GM23338 (cell line): ENCODE data around the gene COX8A. TPM values are rescaled to one million over a fixed set of nuclear protein-coding genes. Genes with fewer than 3 reads are reported as not detected.

Source experiments
- ATAC-seq: fragments of 200-7000 bp; cut with Tn5 transposase; 3 replicates; pipeline ENCODE4 v1.9.1; 2020
- DNase-seq: peaks from one replicate; pipeline ENCODE4 v3.0.0-alpha.2; 2015; ENCODE audit warnings: low spot score
- H2AFZ ChIP-seq: fragments of 200-600 bp; sonication (generic); 2 replicates; pipeline ENCODE4 v1.8.0; 2016; ENCODE audit warnings: antibody characterized with exemption, mild to moderate bottlenecking, moderate library complexity
- H3F3A ChIP-seq: fragments of 200-600 bp; sonication (generic); replicated peaks from 2 replicates; pipeline ENCODE4 v1.8.0; 2017; ENCODE audit warnings: antibody characterized with exemption, mixed run types, low read depth
- H3K27ac ChIP-seq: fragments of 200-600 bp; sonication (generic); 2 replicates; pipeline ENCODE4 v1.6.1; 2016; ENCODE audit warnings: low read depth
- H3K27me3 ChIP-seq: fragments of 200-600 bp; sonication (generic); 2 replicates; pipeline ENCODE4 v1.8.0; 2016; ENCODE audit warnings: mild to moderate bottlenecking, mixed run types, moderate library complexity; ENCODE audit not compliant: insufficient read depth
- H3K36me3 ChIP-seq: fragments of 200-600 bp; sonication (generic); 2 replicates; pipeline ENCODE4 v1.8.0; 2016; ENCODE audit warnings: mild to moderate bottlenecking; ENCODE audit not compliant: insufficient read depth
- H3K4me1 ChIP-seq: fragments of 200-600 bp; sonication (generic); 2 replicates; pipeline ENCODE4 v1.8.0; 2016; ENCODE audit warnings: mild to moderate bottlenecking, moderate library complexity; ENCODE audit not compliant: insufficient read depth
- H3K4me2 ChIP-seq: fragments of 200-600 bp; sonication (generic); 2 replicates; pipeline ENCODE4 v1.7.1; 2017; ENCODE audit warnings: mixed run types
- H3K4me3 ChIP-seq: fragments of 200-600 bp; sonication (generic); 2 replicates; pipeline ENCODE4 v1.6.1; 2016; ENCODE audit warnings: mixed run types
- H3K79me2 ChIP-seq: fragments of 200-600 bp; sonication (generic); replicated peaks from 2 replicates; pipeline ENCODE4 v1.8.0; 2017; ENCODE audit warnings: mild to moderate bottlenecking; ENCODE audit not compliant: insufficient read depth
- H3K9me2 ChIP-seq: fragments of 200-600 bp; sonication (generic); 2 replicates; pipeline ENCODE4 v1.8.0; 2017; ENCODE audit not compliant: insufficient read depth
- H4K20me1 ChIP-seq: fragments of 200-600 bp; sonication (generic); replicated peaks from 2 replicates; pipeline ENCODE4 v1.8.0; 2017; ENCODE audit warnings: mild to moderate bottlenecking; ENCODE audit not compliant: insufficient read depth
- H3K27ac Mint-ChIP-seq: 2 replicates; pipeline ENCODE4 v1.8.0; 2020; ENCODE audit warnings: inconsistent platforms, mild to moderate bottlenecking, moderate library complexity, mixed read lengths
- H3K27me3 Mint-ChIP-seq: 3 replicates; pipeline ENCODE4 v1.8.0; 2022; ENCODE audit warnings: low read depth, mild to moderate bottlenecking, moderate library complexity, mixed read lengths, inconsistent platforms; ENCODE audit not compliant: insufficient read depth, poor library complexity
- H3K36me3 Mint-ChIP-seq: 3 replicates; pipeline ENCODE4 v1.8.0; 2021; ENCODE audit warnings: low read depth, mild to moderate bottlenecking, inconsistent platforms, moderate library complexity, mixed read lengths
- H3K4me1 Mint-ChIP-seq: 3 replicates; pipeline ENCODE4 v1.8.0; 2020; ENCODE audit warnings: mild to moderate bottlenecking, inconsistent platforms, mixed read lengths
- H3K4me3 Mint-ChIP-seq: 3 replicates; pipeline ENCODE4 v1.8.0; 2021; ENCODE audit warnings: moderate library complexity, mild to moderate bottlenecking, inconsistent platforms, mixed read lengths
- H3K9me3 Mint-ChIP-seq: 3 replicates; pipeline ENCODE4 v1.8.0; 2020; ENCODE audit warnings: moderate library complexity, mild to moderate bottlenecking, inconsistent platforms, mixed read lengths
- CREB1 ChIP-seq: fragments of 250-450 bp; sonication (Bioruptor Pico); IDR thresholded peaks from 2 replicates; pipeline ENCODE4 v1.5.0; 2020; ENCODE audit warnings: low read depth, mild to moderate bottlenecking, moderate library complexity
- EZH2 ChIP-seq: fragments of 200-600 bp; sonication (generic); IDR thresholded peaks from one replicate; pipeline ENCODE4 v1.8.0; 2017; ENCODE audit warnings: antibody characterized with exemption, mild to moderate bottlenecking, low read depth; ENCODE audit not compliant: unreplicated experiment
- JUNB ChIP-seq: IDR thresholded peaks from one replicate; pipeline ENCODE4 v1.6.1; 2016; ENCODE audit warnings: antibody characterized with exemption; ENCODE audit not compliant: unreplicated experiment
- NANOG ChIP-seq: IDR thresholded peaks from 2 replicates; pipeline ENCODE4 v1.6.1; 2016; ENCODE audit warnings: antibody characterized with exemption, borderline replicate concordance
- POLR2AphosphoS5 ChIP-seq: IDR thresholded peaks from 2 replicates; pipeline ENCODE4 v1.6.1; 2016; ENCODE audit warnings: antibody characterized with exemption, low read depth
- STAT1 ChIP-seq: IDR thresholded peaks from one replicate; pipeline ENCODE4 v1.6.1; 2016; ENCODE audit warnings: antibody characterized with exemption; ENCODE audit not compliant: unreplicated experiment
- ZNF331 ChIP-seq: fragments of 250-450 bp; sonication (Bioruptor Pico); IDR thresholded peaks from 2 replicates; pipeline ENCODE4 v1.5.0; 2020; ENCODE audit warnings: low read depth, mild to moderate bottlenecking, moderate library complexity
- polyA plus RNA-seq: library from polyadenylated mRNA; unstranded; fragments of >200 nt; fragmentation: Nextera tagmentation; extraction: Ambion mirVana; gene quantifications from 2 replicates; pipeline ENCODE4 v1.2.1, GENCODE V29; 2016
- total RNA-seq: library from RNA; depleted of rRNA; stranded (reverse); fragments of >200 nt; shearing (Covaris generic); gene quantifications from 2 replicates; pipeline ENCODE4 v1.2.3, GENCODE V29; 2014
- TF ChIP-seq, protein P1 (sequence below): IDR thresholded peaks from one replicate; pipeline ENCODE4 v1.6.1; 2018; ENCODE audit warnings: antibody characterized with exemption; ENCODE audit not compliant: unreplicated experiment
- TF ChIP-seq, protein P2 (sequence below): IDR thresholded peaks from 2 replicates; pipeline ENCODE4 v1.6.1; 2016; ENCODE audit warnings: antibody characterized with exemption
- TF ChIP-seq, protein P3 (sequence below), 2 experiments: fragments of 200-600 bp in 1 of 2; sonication (generic) in 1 of 2; conservative IDR thresholded peaks; 2 replicates each; pipeline versions ENCODE4 v1.5.1 to v1.6.1; 2016 to 2017; ENCODE audit warnings: antibody characterized with exemption in 2 of 2, low read depth in 2 of 2, mild to moderate bottlenecking in 2 of 2, moderate library complexity in 1 of 2
- TF ChIP-seq, protein P4 (sequence below): fragments of 250-450 bp; sonication (Bioruptor Pico); IDR thresholded peaks from 2 replicates; pipeline ENCODE4 v1.5.0; 2020; ENCODE audit warnings: mild to moderate bottlenecking, moderate library complexity

Gene COX8A
- total and polyA plus RNA-seq, 2 experiments from 2014 or later = 427 to 483 TPM

DNA sequence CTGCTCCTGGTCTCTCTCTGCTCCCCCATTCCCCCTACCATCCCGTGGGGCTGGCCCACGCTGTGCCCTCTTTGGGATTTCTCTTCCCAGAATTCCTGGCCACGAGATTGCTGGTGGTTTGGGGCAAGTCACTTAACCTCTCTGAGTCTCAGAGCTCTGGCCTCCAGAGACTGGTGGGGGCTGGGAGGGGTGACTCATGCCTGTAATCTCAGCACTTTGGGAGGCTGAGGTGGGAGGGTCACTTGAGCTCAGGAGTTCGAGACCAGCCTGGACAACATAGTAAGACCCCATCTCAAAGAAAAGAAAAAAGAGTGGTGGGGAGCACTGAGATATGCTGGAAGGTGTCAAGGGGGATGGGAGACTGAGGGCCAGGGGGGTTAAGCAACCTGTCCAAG, 30.2 kb downstream of the COX8A start:
- no peaks in the 10 kb centered on the region for H3K36me3 Mint-ChIP-seq
- H3K9me3 Mint-ChIP-seq = no peaks in the 10 kb centered on the region
- TF ChIP-seq EZH2 (no peak), ZNF331 (CRISPR knock-in tag) (no peak), JUNB (no peak), POLR2AphosphoS5 (no peak), NANOG (no peak), CREB1 (no peak), STAT1 (no peak)
- TF ChIP-seq, protein P1, sequence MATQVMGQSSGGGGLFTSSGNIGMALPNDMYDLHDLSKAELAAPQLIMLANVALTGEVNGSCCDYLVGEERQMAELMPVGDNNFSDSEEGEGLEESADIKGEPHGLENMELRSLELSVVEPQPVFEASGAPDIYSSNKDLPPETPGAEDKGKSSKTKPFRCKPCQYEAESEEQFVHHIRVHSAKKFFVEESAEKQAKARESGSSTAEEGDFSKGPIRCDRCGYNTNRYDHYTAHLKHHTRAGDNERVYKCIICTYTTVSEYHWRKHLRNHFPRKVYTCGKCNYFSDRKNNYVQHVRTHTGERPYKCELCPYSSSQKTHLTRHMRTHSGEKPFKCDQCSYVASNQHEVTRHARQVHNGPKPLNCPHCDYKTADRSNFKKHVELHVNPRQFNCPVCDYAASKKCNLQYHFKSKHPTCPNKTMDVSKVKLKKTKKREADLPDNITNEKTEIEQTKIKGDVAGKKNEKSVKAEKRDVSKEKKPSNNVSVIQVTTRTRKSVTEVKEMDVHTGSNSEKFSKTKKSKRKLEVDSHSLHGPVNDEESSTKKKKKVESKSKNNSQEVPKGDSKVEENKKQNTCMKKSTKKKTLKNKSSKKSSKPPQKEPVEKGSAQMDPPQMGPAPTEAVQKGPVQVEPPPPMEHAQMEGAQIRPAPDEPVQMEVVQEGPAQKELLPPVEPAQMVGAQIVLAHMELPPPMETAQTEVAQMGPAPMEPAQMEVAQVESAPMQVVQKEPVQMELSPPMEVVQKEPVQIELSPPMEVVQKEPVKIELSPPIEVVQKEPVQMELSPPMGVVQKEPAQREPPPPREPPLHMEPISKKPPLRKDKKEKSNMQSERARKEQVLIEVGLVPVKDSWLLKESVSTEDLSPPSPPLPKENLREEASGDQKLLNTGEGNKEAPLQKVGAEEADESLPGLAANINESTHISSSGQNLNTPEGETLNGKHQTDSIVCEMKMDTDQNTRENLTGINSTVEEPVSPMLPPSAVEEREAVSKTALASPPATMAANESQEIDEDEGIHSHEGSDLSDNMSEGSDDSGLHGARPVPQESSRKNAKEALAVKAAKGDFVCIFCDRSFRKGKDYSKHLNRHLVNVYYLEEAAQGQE = no peak
- TF ChIP-seq, protein P2, sequence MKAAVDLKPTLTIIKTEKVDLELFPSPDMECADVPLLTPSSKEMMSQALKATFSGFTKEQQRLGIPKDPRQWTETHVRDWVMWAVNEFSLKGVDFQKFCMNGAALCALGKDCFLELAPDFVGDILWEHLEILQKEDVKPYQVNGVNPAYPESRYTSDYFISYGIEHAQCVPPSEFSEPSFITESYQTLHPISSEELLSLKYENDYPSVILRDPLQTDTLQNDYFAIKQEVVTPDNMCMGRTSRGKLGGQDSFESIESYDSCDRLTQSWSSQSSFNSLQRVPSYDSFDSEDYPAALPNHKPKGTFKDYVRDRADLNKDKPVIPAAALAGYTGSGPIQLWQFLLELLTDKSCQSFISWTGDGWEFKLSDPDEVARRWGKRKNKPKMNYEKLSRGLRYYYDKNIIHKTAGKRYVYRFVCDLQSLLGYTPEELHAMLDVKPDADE = no peak
- TF ChIP-seq, protein P3, sequence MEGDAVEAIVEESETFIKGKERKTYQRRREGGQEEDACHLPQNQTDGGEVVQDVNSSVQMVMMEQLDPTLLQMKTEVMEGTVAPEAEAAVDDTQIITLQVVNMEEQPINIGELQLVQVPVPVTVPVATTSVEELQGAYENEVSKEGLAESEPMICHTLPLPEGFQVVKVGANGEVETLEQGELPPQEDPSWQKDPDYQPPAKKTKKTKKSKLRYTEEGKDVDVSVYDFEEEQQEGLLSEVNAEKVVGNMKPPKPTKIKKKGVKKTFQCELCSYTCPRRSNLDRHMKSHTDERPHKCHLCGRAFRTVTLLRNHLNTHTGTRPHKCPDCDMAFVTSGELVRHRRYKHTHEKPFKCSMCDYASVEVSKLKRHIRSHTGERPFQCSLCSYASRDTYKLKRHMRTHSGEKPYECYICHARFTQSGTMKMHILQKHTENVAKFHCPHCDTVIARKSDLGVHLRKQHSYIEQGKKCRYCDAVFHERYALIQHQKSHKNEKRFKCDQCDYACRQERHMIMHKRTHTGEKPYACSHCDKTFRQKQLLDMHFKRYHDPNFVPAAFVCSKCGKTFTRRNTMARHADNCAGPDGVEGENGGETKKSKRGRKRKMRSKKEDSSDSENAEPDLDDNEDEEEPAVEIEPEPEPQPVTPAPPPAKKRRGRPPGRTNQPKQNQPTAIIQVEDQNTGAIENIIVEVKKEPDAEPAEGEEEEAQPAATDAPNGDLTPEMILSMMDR (conservative IDR thresholded peaks at IDR 0.05; ENCODE audit: low read depth in 2 of 2) = no peak
- TF ChIP-seq, protein P4, sequence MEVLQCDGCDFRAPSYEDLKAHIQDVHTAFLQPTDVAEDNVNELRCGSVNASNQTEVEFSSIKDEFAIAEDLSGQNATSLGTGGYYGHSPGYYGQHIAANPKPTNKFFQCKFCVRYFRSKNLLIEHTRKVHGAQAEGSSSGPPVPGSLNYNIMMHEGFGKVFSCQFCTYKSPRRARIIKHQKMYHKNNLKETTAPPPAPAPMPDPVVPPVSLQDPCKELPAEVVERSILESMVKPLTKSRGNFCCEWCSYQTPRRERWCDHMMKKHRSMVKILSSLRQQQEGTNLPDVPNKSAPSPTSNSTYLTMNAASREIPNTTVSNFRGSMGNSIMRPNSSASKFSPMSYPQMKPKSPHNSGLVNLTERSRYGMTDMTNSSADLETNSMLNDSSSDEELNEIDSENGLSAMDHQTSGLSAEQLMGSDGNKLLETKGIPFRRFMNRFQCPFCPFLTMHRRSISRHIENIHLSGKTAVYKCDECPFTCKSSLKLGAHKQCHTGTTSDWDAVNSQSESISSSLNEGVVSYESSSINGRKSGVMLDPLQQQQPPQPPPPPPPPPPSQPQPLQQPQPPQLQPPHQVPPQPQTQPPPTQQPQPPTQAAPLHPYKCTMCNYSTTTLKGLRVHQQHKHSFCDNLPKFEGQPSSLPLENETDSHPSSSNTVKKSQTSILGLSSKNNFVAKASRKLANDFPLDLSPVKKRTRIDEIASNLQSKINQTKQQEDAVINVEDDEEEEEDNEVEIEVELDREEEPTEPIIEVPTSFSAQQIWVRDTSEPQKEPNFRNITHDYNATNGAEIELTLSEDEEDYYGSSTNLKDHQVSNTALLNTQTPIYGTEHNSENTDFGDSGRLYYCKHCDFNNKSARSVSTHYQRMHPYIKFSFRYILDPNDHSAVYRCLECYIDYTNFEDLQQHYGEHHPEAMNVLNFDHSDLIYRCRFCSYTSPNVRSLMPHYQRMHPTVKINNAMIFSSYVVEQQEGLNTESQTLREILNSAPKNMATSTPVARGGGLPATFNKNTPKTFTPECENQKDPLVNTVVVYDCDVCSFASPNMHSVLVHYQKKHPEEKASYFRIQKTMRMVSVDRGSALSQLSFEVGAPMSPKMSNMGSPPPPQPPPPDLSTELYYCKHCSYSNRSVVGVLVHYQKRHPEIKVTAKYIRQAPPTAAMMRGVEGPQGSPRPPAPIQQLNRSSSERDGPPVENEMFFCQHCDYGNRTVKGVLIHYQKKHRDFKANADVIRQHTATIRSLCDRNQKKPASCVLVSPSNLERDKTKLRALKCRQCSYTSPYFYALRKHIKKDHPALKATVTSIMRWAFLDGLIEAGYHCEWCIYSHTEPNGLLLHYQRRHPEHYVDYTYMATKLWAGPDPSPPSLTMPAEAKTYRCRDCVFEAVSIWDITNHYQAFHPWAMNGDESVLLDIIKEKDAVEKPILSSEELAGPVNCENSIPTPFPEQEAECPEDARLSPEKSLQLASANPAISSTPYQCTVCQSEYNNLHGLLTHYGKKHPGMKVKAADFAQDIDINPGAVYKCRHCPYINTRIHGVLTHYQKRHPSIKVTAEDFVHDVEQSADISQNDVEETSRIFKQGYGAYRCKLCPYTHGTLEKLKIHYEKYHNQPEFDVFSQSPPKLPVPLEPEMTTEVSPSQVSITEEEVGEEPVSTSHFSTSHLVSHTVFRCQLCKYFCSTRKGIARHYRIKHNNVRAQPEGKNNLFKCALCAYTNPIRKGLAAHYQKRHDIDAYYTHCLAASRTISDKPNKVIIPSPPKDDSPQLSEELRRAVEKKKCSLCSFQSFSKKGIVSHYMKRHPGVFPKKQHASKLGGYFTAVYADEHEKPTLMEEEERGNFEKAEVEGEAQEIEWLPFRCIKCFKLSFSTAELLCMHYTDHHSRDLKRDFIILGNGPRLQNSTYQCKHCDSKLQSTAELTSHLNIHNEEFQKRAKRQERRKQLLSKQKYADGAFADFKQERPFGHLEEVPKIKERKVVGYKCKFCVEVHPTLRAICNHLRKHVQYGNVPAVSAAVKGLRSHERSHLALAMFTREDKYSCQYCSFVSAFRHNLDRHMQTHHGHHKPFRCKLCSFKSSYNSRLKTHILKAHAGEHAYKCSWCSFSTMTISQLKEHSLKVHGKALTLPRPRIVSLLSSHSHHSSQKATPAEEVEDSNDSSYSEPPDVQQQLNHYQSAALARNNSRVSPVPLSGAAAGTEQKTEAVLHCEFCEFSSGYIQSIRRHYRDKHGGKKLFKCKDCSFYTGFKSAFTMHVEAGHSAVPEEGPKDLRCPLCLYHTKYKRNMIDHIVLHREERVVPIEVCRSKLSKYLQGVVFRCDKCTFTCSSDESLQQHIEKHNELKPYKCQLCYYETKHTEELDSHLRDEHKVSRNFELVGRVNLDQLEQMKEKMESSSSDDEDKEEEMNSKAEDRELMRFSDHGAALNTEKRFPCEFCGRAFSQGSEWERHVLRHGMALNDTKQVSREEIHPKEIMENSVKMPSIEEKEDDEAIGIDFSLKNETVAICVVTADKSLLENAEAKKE (CRISPR knock-in tag) = no peak
- no peaks in the 10 kb centered on the region; the same call in 1 of the 2 replicates for H4K20me1 ChIP-seq
- peaks cover 27% of the 10 kb centered on the region for H3F3A ChIP-seq
- peaks cover 62% of the 10 kb centered on the region for H3K27me3 Mint-ChIP-seq
- no peaks in the 10 kb centered on the region for H3K36me3 ChIP-seq
- no peak overlapping the region for H3K4me3 Mint-ChIP-seq
- H3K4me2 ChIP-seq = no peak overlapping the region
- DNase-seq (no peak), ATAC-seq (no peak)
- H3K4me3 ChIP-seq = no peak overlapping the region
- no peaks in the 10 kb centered on the region for H3K9me2 ChIP-seq
- H3K4me1 Mint-ChIP-seq = peaks cover 23% of the 10 kb centered on the region
- H2AFZ ChIP-seq = no peak overlapping the region
- no peaks in the 10 kb centered on the region for H3K79me2 ChIP-seq
- no peak overlapping the region for H3K27ac Mint-ChIP-seq
- H3K27ac ChIP-seq = no peak overlapping the region
- peaks cover 12% of the 10 kb centered on the region for H3K4me1 ChIP-seq
- H3K27me3 ChIP-seq = peaks cover 94% of the 10 kb centered on the region
